Panc1 (cell line): Measurements from ENCODE around the gene CAV1. TPM values are rescaled to one million over a fixed set of nuclear protein-coding genes. Genes with fewer than 3 reads are reported as not detected.

Source experiments
- ATAC-seq: fragments of 200-7000 bp; cut with Tn5 transposase; 2 replicates; pipeline ENCODE4 v1.9.1; 2020; ENCODE audit warnings: mild to moderate bottlenecking, moderate library complexity
- BruUV-seq: library from RNA; stranded (reverse); fragments of 400-500 nt; replicated peaks from 2 replicates; lab custom pipeline; 2021; lab: Mats Ljungman, UMichigan
- CTCF ChIA-PET: fragments of 300-600 bp; sonication (Branson Sonifier 250); formaldehyde crosslinking; loops from one replicate; lab custom pipeline; 2022; ENCODE audit warnings: antibody characterized with exemption; lab: Charles Lee
- POLR2A ChIA-PET: fragments of 300-600 bp; sonication (Branson Sonifier 250); formaldehyde crosslinking; loops from one replicate; lab custom pipeline; 2022; ENCODE audit warnings: antibody characterized with exemption; lab: Charles Lee
- DNase-seq: peaks from one replicate; pipeline ENCODE4 v3.0.0-alpha.2; 2010; ENCODE audit warnings: low read depth, low spot score
- H3K27ac ChIP-seq: 2 replicates; pipeline ENCODE4 v1.5.1; 2011; ENCODE audit warnings: mild to moderate bottlenecking, low read length, inconsistent platforms
- H3K27me3 ChIP-seq: fragments of 200-500 bp; sonication (Bioruptor generic); 2 replicates; pipeline ENCODE4 v1.6.0; 2014; ENCODE audit warnings: low read length, inconsistent platforms; ENCODE audit not compliant: control insufficient read depth, insufficient read depth
- H3K36me3 ChIP-seq: fragments of 200-500 bp; sonication (Bioruptor generic); 2 replicates; pipeline ENCODE4 v1.5.1; 2014; ENCODE audit warnings: inconsistent platforms, mild to moderate bottlenecking, low read length, moderate library complexity; ENCODE audit not compliant: control insufficient read depth, insufficient read depth
- H3K4me1 ChIP-seq: 2 replicates; pipeline ENCODE4 v1.5.1; 2011; ENCODE audit warnings: inconsistent platforms, mild to moderate bottlenecking, low read length, moderate library complexity; ENCODE audit not compliant: control insufficient read depth, insufficient read depth
- H3K4me3 ChIP-seq, 2 experiments: 2 replicates each; pipeline ENCODE4 v1.5.1; 2011 to 2012; ENCODE audit warnings: low read depth in 2 of 2, low read length in 2 of 2, mild to moderate bottlenecking in 2 of 2, inconsistent platforms in 1 of 2, moderate library complexity in 1 of 2
- H3K9me3 ChIP-seq: fragments of 200-500 bp; sonication (Bioruptor generic); 2 replicates; pipeline ENCODE4 v1.5.1; 2014; ENCODE audit warnings: low read depth, mild to moderate bottlenecking, inconsistent platforms, low read length, moderate library complexity; ENCODE audit not compliant: control insufficient read depth, insufficient read depth
- POLR2AphosphoS5 ChIP-seq: IDR thresholded peaks from 2 replicates; pipeline ENCODE4 v1.6.1; 2012; ENCODE audit warnings: mild to moderate bottlenecking, low read depth, low read length, moderate library complexity
- SIN3A ChIP-seq: IDR thresholded peaks from 2 replicates; pipeline ENCODE4 v1.6.1; 2012; ENCODE audit warnings: low read depth, mild to moderate bottlenecking, low read length, moderate library complexity, borderline replicate concordance; ENCODE audit not compliant: insufficient read depth
- TCF7L2 ChIP-seq: IDR thresholded peaks from 2 replicates; pipeline ENCODE4 v1.6.1; 2011; ENCODE audit warnings: mild to moderate bottlenecking, low read depth, low read length, inconsistent platforms
- in situ Hi-C: cut with HindIII; loops from 2 replicates; pipeline ENCODE4 v1.10.0; 2016; ENCODE audit warnings: low sequenced_read_pairs, low pct_unique_long_range_greater_than_20kb
- intact Hi-C: fragments of 100-400 bp; cut with micrococcal nuclease; formaldehyde crosslinking; loops from one replicate; pipeline ENCODE4 v1.10.0; 2022; ENCODE audit not compliant: unreplicated experiment
- total RNA-seq: library from RNA; stranded (reverse); gene quantifications from one replicate; pipeline ENCODE4 v1.2.1, GENCODE V29; 2021; ENCODE audit not compliant: unreplicated experiment
- TF ChIP-seq, protein P1 (sequence below), 2 experiments: IDR thresholded peaks; 2 replicates each; pipeline ENCODE4 v1.6.1; 2011 to 2012; ENCODE audit warnings: low read depth in 2 of 2, control low read depth in 1 of 2, low read length in 1 of 2, mild to moderate bottlenecking in 1 of 2, moderate library complexity in 1 of 2; ENCODE audit not compliant: insufficient read depth in 1 of 2
- TF ChIP-seq, protein P2 (sequence below): fragments of 450-650 bp; IDR thresholded peaks from 2 replicates; pipeline ENCODE4 v1.5.1; 2017; ENCODE audit warnings: mild to moderate bottlenecking

The CAV1 gene
- total RNA-seq, 1 experiment from 2014 or later: 496 TPM

DNA sequence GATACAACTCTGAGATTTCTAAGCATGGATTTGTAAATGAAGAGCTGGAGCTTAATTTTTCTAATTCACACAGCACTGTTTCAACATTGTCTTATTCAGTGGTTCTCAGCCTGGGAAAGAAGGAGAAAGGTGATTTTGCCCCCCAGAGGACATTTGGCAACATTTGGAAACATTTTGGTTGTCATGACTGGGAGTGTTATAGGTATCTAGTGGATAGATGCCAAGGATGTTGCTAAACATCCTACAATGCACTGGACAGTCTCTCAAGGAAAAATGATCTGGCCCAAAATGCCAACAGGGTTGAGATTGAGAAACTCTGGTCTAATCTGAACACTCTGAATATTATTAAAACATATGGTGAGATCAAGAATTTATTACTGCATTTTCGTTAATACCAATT, 29.1 kb upstream of the CAV1 start:
- Histone ChIP-seq H3K9me3 (no peaks in the 10 kb centered on the region), H3K4me1 (peaks cover 38% of the 10 kb centered on the region), H3K27ac (peak overlapping the region; percentile 99), H3K4me3 (no peak overlapping the region), H3K36me3 (peaks cover 6% of the 10 kb centered on the region; the same call in 1 of the 2 replicates), H3K27me3 (no peaks in the 10 kb centered on the region)
- ATAC-seq (no peak), DNase-seq (no peak)
- in situ Hi-C loops (no loop called here), intact Hi-C loops (loop anchor here (5.0 to 10.0 kb wide), 2 partner anchors 51 to 223 kb away; no protein-coding TSS in a partner anchor)
- ChIA-PET POLR2A (interaction anchor here (0.7 kb wide), 2 partner anchors 10 to 210 kb away, joined by 3 read pairs; no protein-coding TSS in a partner anchor), CTCF (no interaction called here)
- TF ChIP-seq, protein P1, sequence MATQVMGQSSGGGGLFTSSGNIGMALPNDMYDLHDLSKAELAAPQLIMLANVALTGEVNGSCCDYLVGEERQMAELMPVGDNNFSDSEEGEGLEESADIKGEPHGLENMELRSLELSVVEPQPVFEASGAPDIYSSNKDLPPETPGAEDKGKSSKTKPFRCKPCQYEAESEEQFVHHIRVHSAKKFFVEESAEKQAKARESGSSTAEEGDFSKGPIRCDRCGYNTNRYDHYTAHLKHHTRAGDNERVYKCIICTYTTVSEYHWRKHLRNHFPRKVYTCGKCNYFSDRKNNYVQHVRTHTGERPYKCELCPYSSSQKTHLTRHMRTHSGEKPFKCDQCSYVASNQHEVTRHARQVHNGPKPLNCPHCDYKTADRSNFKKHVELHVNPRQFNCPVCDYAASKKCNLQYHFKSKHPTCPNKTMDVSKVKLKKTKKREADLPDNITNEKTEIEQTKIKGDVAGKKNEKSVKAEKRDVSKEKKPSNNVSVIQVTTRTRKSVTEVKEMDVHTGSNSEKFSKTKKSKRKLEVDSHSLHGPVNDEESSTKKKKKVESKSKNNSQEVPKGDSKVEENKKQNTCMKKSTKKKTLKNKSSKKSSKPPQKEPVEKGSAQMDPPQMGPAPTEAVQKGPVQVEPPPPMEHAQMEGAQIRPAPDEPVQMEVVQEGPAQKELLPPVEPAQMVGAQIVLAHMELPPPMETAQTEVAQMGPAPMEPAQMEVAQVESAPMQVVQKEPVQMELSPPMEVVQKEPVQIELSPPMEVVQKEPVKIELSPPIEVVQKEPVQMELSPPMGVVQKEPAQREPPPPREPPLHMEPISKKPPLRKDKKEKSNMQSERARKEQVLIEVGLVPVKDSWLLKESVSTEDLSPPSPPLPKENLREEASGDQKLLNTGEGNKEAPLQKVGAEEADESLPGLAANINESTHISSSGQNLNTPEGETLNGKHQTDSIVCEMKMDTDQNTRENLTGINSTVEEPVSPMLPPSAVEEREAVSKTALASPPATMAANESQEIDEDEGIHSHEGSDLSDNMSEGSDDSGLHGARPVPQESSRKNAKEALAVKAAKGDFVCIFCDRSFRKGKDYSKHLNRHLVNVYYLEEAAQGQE (IDR thresholded peaks at IDR 0.05; ENCODE audit: insufficient read depth in 1 of 2, low read depth in 2 of 2, low read length in 1 of 2): no peak
- TF ChIP-seq, protein P2, sequence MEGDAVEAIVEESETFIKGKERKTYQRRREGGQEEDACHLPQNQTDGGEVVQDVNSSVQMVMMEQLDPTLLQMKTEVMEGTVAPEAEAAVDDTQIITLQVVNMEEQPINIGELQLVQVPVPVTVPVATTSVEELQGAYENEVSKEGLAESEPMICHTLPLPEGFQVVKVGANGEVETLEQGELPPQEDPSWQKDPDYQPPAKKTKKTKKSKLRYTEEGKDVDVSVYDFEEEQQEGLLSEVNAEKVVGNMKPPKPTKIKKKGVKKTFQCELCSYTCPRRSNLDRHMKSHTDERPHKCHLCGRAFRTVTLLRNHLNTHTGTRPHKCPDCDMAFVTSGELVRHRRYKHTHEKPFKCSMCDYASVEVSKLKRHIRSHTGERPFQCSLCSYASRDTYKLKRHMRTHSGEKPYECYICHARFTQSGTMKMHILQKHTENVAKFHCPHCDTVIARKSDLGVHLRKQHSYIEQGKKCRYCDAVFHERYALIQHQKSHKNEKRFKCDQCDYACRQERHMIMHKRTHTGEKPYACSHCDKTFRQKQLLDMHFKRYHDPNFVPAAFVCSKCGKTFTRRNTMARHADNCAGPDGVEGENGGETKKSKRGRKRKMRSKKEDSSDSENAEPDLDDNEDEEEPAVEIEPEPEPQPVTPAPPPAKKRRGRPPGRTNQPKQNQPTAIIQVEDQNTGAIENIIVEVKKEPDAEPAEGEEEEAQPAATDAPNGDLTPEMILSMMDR: peak; percentile 20; the same call in 1 of the 2 replicates
- no TSS peak for BruUV-seq

DNA sequence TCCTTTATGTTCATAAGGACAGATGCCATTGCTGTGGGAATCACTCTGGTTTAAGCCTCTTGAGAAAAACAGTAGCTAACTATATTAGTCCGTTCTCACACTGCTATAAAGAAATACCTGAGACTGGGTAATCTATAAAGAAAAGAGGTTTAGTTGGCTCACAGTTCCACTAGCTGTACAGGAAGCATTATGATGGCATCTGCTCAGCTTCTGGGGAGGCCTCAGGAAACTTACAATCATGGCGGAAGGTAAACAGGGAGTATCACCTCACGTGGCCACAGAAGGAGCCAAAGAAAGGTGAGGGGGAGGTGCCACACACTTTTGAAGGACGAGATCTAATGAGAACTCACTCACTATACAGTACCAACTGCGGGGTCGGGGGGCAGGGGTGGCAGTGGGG, 28.2 kb upstream of the CAV1 start:
- Histone ChIP-seq H3K4me1 (peaks cover 34% of the 10 kb centered on the region), H3K4me3 (no peak overlapping the region), H3K27ac (peak overlapping the region; percentile 99), H3K36me3 (peaks cover 12% of the 10 kb centered on the region), H3K9me3 (no peaks in the 10 kb centered on the region), H3K27me3 (no peaks in the 10 kb centered on the region)
- POLR2A ChIA-PET: no interaction called here
- in situ Hi-C loops (no loop called here), intact Hi-C loops (loop anchor here (5.0 to 10.0 kb wide), 2 partner anchors 52 to 224 kb away; no protein-coding TSS in a partner anchor)
- TF ChIP-seq, protein P2: no peak
- no peak for TF ChIP-seq POLR2AphosphoS5
- no peak for TF ChIP-seq TCF7L2
- TF ChIP-seq, protein P1 (IDR thresholded peaks at IDR 0.05; ENCODE audit: insufficient read depth in 1 of 2, low read depth in 2 of 2, low read length in 1 of 2): no peak
- no peak for TF ChIP-seq SIN3A
- CTCF ChIA-PET: no interaction called here
- no TSS peak for BruUV-seq
- no peak for ATAC-seq
- DNase-seq: no peak
